ENCODE results near the gene LPP. TPM values are rescaled to one million over a fixed set of nuclear protein-coding genes. Genes with fewer than 3 reads are reported as not detected.

LPP gene
- total RNA-seq, 1 experiment from 2014 or later = 31.2 TPM

DNA sequence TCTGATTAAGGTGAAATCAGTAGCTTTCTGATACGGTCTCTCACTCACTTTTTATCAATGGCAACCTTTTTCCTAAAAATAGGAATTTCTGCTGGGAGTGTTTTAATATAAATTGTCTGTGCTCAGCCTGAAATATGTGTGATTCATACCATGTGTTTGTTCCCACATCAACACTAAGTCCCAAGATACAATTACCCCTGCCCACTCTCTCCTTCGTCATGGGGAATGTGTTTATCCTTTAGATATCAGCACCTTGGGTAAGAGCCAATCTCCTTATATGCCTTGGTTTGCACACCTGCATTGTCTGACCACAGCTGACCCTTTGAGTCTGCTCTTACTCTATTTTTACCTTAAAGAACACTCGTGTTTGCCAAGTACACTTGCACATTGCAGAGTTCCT, 356.4 kb downstream of the LPP start:
- DNase-seq (ENCODE audit: low spot score) = peak; percentile 74

DNA sequence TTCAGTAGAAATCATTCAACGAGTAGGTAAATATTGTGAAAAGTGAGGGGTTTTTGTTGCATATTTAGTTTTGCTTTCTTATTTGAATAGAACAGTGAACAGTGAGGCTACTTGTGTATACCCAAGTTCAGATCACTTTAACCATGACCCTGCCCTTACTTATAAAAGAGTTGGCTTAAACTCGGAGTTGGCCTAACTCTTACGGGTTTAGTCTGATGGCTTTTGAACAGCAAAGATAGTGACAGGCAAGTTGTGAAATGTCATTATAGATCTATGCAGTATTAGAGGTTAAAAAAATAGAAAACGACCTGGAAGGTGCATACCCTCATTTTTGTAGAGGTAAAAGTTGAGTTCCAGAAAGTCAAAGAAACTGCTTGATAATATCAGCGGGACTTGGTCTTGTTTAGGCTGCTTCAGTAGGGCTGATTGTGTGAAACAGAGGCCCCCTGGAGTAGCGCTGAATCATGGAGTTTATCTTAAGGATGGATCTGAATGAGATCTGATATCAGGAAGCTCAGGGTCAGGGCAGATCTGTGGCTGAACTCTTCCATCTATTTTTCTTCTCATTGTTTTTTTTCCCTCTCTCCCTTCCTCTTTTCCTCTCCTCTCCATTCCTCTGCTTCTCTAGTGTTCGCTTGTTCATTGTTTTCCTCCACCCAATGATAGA, 359.8 kb downstream of the LPP start:
- no peak for DNase-seq (ENCODE audit: low spot score)

DNA sequence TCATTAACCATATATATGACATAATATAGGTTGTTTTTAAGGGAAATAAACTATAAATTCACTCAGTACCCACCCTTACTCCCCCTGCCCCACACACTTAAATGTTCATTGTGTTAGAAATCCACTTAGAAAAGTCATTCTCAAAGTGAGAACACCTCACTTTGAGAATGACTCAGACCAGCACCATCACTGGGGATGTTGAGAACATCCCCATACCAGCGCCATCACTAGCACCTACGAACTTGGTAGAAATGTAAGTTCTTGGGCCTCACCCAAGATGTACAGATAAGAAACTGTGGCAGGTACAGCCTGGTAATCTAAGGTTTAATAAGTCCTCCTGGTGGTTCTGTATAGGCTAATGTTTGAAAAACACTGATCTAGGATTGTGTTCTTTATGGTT, 362.6 kb downstream of the LPP start:
- DNase-seq (ENCODE audit: low spot score) = no peak

DNA sequence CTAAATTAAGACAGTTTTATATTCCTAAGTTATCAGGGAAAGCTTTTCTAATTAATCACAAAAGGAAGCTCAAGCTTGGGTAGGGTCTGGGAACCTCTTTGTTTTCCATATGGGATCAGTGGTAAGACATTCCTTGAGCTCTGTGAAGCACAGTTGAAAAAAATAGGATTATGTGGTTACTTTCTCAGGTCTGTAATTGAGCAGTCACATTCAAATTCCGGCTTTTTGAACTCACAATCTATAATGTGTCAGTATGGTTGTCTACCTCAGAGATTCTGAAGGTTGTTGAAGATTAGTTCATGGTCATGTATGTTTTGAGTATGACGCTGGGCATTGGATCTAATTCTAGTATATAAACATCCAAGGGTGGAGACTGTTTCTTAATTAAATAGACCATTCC, 364.5 kb downstream of the LPP start:
- DNase-seq (ENCODE audit: low spot score) = no peak

DNA sequence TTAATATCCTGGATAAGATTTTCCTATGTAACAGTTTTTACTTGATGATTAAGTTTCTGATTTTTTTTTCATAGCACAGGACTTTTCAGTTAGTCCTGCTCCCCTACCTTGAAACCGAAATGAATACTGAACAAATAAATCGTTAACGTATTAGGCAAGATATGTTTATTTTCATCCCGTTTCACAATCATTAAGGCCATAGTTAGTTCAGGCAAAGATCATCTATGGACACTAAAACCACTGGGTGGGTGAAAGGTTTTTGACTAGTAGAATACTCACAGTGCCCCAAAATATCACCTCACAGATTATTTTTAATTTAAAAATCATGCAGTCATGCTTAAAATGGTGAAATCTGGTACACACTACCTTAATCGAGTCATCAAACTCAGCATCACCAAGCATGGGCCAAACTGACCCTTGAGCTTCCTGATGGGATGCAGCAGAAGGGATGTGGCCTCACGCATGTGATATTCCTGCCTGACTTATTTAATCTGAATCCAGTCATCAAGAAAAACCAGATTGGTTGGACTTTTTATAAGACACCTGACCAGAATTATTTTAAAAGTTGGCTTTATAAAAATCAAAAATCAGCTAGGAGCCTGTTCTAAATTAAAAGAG, 365.0 kb downstream of the LPP start:
- no peak for DNase-seq (ENCODE audit: low spot score)

DNA sequence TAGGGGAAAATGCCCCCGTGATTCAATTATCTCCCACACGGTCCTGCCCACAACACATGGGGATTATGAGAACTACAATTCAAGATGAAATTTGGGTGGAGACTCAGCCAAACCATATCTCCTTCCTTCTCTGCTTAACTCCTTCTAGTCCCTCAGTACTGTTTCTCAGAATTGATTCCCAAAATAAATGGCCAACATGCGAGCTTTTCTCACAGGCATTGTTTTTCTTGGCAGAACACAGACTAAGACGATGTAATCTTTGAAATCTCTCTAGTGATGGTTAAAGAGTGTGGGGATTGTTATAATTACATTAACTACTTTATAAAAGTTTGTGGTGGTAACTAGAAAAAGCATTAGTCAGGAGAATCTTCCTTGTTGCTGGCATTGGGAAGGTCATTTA, 366.5 kb downstream of the LPP start:
- DNase-seq (ENCODE audit: low spot score) = no peak

DNA sequence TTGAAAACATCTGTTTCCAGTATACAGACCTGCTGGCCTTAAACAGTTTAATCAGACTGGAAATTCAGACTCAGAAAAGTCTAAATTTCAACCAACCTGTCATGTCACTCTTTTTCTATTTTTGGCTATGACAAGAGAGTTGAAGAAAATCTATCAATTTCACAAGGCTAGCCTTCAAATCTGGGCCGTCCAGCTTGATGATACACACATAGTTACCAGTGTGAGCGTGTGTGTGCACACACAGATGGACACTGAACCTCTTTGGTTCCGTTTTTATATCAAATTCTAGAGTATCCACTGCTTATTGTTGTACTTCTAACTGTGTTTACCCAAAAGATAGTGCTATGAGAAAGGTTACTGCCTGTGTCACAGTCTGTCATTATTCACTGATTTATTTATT, 368.2 kb downstream of the LPP start:
- DNase-seq (ENCODE audit: low spot score) = no peak

DNA sequence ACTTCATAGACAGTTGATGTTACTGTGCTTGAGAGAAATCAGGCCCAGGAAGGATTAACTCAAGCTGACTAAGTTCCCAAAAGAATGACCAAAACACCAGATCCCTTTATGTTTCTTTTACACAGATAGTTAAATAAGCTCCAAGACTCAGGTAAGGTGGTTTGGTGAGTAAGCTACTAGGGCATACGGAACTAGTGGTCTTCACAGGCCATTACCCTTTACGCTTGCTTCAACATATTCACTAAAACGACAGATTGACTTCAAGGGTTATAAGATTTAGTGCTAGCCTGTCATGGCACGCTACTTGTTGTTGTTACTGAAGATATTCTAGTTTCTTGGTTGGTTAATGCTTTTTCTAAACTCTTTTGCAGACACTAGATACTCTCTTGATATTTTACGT, 369.3 kb downstream of the LPP start:
- DNase-seq (ENCODE audit: low spot score) = no peak

DNA sequence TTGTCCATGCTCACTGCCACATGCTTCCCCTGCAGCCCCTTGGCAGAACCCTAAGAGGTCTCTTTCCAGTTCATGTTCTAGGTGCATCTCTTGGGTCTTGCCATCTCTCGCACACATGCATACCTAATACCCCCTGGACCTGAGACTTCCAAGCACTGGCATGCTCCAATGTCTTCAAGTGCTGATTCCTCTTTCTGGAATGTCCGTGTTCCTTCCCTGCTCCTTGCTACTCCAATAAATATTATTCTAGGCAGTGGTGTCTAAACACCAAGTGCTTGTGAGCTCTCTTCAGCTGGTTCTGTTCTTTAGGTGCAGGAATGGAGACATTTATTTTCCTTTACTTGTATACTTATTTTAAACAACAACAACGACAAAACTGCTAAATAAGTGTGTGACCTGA, 370.1 kb downstream of the LPP start:
- no peak for DNase-seq (ENCODE audit: low spot score)

DNA sequence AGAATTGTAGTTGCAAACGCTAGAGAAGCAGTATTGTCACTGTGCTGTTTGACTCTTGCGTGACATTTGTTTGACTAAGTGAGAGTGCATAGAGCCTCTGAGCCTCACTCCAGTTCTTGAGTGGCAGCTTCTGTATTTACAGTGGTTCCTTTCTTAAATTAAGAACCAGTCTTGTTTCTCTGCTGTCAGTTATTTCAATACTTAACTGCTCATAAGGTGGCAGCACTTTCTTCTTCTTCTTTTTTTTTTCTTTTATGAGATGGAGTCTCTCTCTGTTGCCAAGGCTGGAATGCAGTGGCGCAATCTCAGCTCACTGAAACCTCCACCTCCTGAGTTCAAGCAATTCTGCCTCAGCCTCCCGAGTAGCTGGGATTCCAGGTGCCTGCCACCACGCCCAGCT, 372.1 kb downstream of the LPP start:
- no peak for DNase-seq (ENCODE audit: low spot score)

DNA sequence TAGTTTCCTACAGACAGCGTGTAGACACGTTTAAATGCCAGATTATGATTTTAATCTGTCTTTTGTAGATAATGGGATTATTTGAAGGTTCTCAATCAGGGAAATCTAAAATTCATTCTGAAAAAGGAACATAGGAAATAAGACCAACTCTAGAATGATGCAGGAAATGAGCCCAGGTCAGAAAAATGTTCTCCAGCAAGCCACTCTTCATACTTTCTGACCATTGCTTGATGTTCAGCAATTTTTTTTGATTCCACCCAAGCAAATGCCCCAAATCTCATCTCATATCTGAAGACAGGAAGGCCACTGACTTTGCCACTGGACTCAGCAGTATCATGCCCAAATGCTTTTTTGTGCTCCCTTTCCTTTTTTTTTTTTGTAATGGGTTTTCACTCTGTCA, 373.4 kb downstream of the LPP start:
- no peak for DNase-seq (ENCODE audit: low spot score)

DNA sequence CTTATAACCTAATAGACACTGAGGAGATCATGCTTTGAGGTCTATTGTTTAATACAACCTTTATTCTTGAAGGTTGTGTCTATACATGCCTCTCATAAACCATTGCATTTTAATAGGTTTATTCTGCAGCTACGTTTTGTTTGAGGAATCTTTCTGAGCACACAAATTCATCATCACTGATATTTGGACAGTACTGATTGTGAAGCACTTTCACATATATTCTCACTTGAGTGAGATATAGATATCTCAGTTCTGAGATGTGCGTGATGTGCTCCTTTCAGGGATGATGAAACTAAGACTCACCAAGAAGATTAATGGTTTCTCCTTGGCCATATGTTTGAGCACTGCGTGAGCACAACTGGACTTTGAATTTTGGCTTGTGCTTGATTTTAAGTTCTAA, 374.4 kb downstream of the LPP start:
- DNase-seq (ENCODE audit: low spot score) = no peak

DNA sequence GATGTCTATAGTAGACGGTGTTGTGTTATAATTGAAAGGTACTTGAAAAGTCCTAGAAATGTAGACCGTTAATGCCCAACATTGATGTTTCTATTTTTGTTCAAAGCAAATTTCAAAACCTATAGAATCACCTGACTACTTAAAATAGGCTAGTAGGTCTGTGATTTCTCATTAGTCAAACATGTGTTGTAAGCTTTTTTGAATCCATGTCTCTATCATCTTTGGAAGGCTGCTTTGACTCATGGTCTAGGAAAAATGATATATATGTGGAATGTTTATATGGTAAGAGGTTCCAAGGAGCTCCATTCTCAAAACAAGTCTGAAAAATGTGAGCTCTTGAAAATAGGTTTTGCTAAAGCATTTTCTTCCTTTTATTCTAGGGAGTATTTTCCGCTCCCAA, 375.3 kb downstream of the LPP start:
- no peak for DNase-seq (ENCODE audit: low spot score)

DNA sequence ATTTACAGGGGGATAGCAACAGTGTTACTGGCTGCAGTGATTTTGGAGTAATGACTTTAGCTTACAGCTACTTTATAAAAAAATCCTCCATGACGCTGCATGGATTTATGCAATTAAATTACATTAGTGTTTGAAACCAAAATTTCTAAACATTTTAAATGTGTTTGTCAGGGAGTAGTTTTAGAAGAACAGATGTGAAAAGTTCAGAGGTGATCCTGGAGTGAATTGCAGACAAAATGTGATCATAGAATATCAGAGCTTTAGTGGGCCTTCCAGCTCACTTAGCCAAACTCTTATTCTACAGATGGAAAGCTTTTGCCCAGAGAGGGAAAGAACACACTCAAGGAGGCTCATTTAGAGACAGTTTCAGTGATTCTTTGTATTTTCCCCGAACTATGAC, 376.3 kb downstream of the LPP start:
- no peak for DNase-seq (ENCODE audit: low spot score)

DNA sequence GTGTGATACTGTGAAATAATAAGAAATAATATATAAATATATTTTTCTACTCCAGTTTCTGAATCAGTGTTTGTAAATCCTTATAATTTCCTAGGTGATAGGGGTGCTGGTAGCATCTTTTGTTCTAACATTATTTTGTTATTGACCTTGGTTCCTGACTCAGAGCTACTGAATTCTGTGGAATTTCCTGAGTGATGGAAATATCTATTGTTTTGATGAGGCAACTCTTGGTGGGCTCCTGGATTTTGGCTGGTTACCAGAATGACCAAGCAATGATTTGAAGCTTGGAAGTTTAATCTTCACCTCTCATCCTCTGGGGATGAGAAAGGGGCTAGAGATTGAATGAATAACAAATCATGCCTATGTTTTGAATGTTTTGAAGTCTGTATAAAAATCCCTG, 377.3 kb downstream of the LPP start:
- peak; percentile 31 for DNase-seq (ENCODE audit: low spot score)

DNA sequence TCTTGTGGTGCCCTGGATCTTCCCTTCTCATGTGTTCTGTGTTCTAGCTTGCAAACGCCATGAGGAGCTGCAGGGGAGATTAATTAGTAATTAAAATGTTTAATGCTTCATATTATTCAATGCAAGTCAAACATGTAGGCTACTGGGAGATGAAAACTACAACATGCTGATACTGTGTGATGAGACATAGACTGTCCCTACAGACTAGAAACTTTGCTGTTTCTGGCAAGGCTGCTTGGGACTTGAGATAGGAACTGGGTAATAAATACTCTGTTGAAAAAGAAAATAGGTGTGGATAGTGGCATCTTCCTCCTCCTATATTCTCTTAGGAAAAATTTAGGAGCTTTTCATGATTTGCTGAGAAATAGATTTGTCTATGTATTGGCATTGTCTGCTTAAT, 379.2 kb downstream of the LPP start:
- no peak for DNase-seq (ENCODE audit: low spot score)

DNA sequence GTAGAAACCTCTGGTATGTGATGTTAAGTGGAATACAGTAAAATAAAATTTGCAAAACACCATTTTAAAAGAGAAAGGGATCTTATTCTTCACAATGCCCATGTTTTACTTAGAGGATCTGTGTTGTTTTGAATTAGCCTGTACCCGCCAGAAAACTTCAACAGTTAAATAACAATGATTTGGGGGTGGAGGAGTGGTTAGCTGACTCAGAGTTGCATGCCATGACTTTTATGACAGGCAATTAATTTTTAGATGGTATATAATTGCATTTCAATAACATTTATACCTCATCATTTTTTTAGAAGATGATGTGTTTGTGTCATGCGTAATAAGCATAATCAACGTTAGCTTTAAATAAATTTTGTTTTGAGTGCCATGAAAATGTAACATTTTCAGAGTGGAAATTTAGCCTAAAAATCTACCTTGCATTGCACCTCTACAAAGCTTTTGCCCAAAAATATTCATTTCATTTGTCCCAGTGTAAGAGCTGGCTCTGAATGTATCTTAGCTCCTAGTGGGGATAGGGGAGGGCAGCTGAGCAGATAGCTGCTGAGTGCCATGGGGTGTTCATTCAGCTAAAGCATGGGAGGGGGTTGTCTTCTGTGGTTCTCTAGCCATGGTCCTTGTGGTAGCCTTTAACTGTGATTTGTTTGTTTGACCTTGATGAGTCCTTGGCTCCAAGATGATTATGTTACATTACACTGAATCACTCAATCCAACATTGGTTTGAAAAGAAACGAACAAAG, 379.8 kb downstream of the LPP start:
- DNase-seq (ENCODE audit: low spot score) = no peak

DNA sequence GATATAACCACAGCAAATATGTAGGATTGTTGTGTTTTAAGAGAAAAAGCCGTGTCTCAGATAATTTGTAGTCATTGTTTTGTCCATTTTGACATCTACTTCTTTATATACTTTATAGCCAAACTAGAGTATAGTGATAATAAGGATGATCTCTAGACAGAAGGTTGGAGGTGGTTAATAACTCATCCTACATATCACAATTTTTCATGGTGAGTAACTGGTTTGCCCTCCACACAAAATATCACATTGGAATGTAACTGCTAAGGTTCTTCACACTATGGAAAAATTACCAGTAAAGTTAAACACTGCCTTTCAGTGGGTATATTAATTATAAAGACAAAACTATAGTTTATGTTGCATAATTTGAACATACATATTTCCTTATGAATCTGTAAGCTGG, 380.7 kb downstream of the LPP start:
- peak; percentile 33 for DNase-seq (ENCODE audit: low spot score)

DNA sequence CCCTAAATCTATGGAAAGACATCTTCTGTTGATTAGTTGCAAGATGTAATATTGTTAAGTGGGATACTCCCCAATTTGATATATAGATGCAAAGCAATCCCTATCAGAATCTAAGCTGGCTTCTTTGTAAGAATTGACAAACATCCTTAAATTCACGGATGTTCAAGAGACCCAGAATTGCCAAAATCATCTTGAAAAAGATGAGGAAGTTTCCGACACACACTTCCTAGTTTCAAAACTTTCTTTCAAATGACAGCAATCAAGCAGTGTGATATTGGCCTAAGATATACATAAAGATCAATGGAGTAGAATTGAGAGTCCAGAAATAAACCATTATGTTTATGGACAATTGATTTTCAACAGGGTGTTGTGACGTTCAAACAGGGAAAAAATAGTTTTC, 383.6 kb downstream of the LPP start:
- DNase-seq (ENCODE audit: low spot score) = no peak

DNA sequence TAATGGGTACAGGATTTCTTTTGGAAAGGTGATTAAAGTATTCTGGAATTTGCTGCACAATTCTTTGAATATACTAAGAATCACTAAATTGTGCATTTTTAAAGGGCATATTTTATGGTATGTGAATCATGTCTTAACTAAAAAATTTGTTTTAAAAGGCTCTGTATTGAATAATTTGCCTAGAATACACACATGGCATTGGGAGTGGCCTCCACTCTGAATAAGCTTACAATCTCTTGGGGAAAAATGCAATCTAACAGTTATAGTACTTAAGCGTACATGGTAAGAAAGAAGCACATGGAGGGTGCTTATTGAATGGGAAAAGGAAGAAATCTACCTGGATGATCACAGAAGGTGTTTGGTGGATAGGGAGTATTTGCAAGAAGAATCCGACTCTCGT, 385.1 kb downstream of the LPP start:
- no peak for DNase-seq (ENCODE audit: low spot score)

DNA sequence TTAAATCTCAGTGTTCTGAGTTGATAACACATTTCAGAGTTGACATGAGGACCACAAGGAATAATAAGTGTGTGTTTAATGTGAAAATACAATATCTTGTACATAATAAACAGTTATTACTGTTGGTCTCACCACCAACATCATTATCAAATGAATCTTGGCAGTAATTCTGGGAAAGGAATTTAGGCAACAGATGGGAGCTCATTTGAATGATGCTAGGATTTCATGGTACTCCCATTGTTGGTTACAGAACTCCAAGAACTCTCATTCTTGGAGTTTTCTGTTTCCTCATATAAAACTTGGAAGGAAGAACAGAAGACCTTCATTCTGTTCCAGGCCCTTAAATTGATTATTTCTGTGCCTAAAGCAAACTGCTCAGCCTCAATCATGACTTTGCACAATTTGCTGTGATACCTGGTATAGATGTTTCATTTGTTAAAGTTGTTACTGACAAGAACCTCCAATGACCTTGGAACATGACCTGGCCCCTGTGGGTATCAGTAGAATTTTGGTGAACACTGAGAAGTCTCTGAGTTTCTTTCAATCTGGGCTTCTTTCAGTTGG, 385.8 kb downstream of the LPP start:
- DNase-seq (ENCODE audit: low spot score) = no peak

DNA sequence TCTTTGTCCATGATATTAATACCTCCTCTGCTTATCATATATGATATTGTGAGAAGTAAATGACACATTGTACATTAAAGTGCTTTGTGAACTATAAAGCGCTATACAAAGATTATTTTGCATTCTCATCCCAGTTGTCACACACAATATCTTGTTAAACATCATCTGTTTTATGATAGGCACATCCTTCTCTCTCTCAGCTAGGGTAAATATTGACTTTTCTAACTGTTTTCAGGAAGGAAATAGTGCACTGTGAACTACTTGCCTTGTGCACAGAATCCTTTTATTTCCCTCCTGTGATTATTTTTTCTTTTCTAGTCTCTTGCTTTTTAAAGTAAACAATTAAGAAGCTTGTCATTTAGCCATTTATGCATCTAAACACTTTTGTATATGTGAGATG, 388.2 kb downstream of the LPP start:
- no peak for DNase-seq (ENCODE audit: low spot score)

DNA sequence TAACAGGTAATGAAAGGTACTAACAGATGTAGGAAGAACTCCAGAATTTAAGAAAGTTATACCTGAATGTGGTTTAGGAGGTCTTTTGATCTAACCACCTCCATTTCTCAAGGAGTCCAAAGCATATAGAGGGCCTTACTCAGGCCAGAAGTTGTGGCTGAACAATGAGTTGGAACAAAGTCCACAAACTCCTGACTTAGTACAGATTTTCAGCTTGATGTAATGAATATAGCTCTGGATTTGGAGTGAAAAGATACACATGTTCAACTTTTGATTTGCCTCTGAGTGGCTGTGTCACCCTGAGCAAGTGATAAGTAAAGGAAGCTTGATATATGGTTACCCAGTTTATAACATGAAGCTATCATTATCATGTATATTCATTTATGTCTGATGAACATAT, 390.1 kb downstream of the LPP start:
- DNase-seq (ENCODE audit: low spot score) = no peak

All from A172 (cell line).